K562 (cell line): ENCODE measurements around the gene MED29. TPM values are rescaled to one million over a fixed set of nuclear protein-coding genes. Genes with fewer than 3 reads are reported as not detected.
A peak's percentile ranks its signal among the peaks of the same experiment; 100 is the strongest.

Experiments
- CBX1 ChIP-seq: sonication (generic); IDR thresholded peaks from 2 replicates; pipeline ENCODE4 v1.6.1; 2016; ENCODE audit warnings: antibody characterized with exemption, low read depth, mild to moderate bottlenecking
- CEBPG ChIP-seq, 3 experiments: fragments of 200-800 bp in 1 of 3; sonication (Bioruptor generic) in 1 of 3; sonication (generic) in 1 of 3; formaldehyde crosslinking in 1 of 3; IDR thresholded peaks in 2 of 3; conservative IDR thresholded peaks in 1 of 3; 2 replicates each; pipeline versions ENCODE4 v1.6.1 to v1.8.0; 2016 to 2022; ENCODE audit warnings: missing compliant biosample characterization in 2 of 3, missing genetic modification characterization in 2 of 3, mild to moderate bottlenecking in 1 of 3, missing genetic modification reagents in 1 of 3
- CREBBP ChIP-seq: IDR thresholded peaks from one replicate; pipeline ENCODE4 v1.6.1; 2012; ENCODE audit warnings: low read depth, mild to moderate bottlenecking, control low read depth, inconsistent platforms, low read length
- ETS2 ChIP-seq: IDR thresholded peaks from 2 replicates; pipeline ENCODE4 v1.6.1; 2016; ENCODE audit warnings: borderline replicate concordance, missing genetic modification characterization, mild to moderate bottlenecking, moderate library complexity, missing compliant biosample characterization; ENCODE audit not compliant: poor library complexity, severe bottlenecking
- FOXJ3 ChIP-seq: sonication (generic); formaldehyde crosslinking; IDR thresholded peaks from 2 replicates; pipeline ENCODE4 v1.4.0; 2020; ENCODE audit warnings: mild to moderate bottlenecking, missing genetic modification reagents
- HDGF ChIP-seq: fragments of 450-650 bp; IDR thresholded peaks from 2 replicates; pipeline ENCODE4 v1.6.1; 2016
- NELFE ChIP-seq: IDR thresholded peaks from 2 replicates; pipeline ENCODE4 v1.6.1; 2011; ENCODE audit warnings: mild to moderate bottlenecking; ENCODE audit not compliant: insufficient read depth, insufficient read length
- POLR3G ChIP-seq: IDR thresholded peaks from 2 replicates; pipeline ENCODE4 v1.6.1; 2011; ENCODE audit not compliant: insufficient read length, insufficient replicate concordance; ENCODE audit errors: extremely low read depth
- PPARD ChIP-seq: fragments of 250-450 bp; sonication (Bioruptor Pico); IDR thresholded peaks from 2 replicates; pipeline ENCODE4 v1.8.0; 2022; ENCODE audit warnings: inconsistent platforms, mild to moderate bottlenecking, moderate library complexity
- TAL1 ChIP-seq: fragments of 450-650 bp; IDR thresholded peaks from 2 replicates; pipeline ENCODE4 v1.6.1; 2016; ENCODE audit warnings: mild to moderate bottlenecking
- ZBTB1 ChIP-seq: sonication (generic); formaldehyde crosslinking; IDR thresholded peaks from 2 replicates; pipeline ENCODE4 v1.8.1; 2023; ENCODE audit warnings: missing genetic modification reagents, low read depth, mild to moderate bottlenecking, borderline replicate concordance
- ZBTB17 ChIP-seq: fragments of 450-650 bp; formaldehyde crosslinking; IDR thresholded peaks from 2 replicates; pipeline ENCODE4 v1.4.0; 2020; ENCODE audit warnings: mild to moderate bottlenecking
- ZC3H4 ChIP-seq: sonication (generic); formaldehyde crosslinking; IDR thresholded peaks from 2 replicates; pipeline ENCODE4 v1.9.0; 2021; ENCODE audit warnings: missing genetic modification reagents, borderline replicate concordance
- ZKSCAN8 ChIP-seq: fragments of 200-800 bp; sonication (Bioruptor generic); IDR thresholded peaks from 2 replicates; pipeline ENCODE4 v1.6.1; 2016; ENCODE audit warnings: missing genetic modification characterization, missing compliant biosample characterization
- ZNF184 ChIP-seq: sonication (generic); formaldehyde crosslinking; IDR thresholded peaks from 2 replicates; pipeline ENCODE4 v1.5.0; 2020; ENCODE audit warnings: missing genetic modification reagents
- ZNF507 ChIP-seq: conservative IDR thresholded peaks from 2 replicates; pipeline ENCODE4 v1.6.1; 2017; ENCODE audit warnings: missing genetic modification characterization, missing compliant biosample characterization
- ZNF57 ChIP-seq: fragments of 450-650 bp; formaldehyde crosslinking; IDR thresholded peaks from 2 replicates; pipeline ENCODE4 v1.4.0; 2020; ENCODE audit warnings: mild to moderate bottlenecking, moderate library complexity
- ZNF76 ChIP-seq: fragments of 250-450 bp; sonication (Bioruptor Pico); IDR thresholded peaks from 2 replicates; pipeline ENCODE4 v1.4.0; 2020; ENCODE audit warnings: mild to moderate bottlenecking, moderate library complexity, borderline replicate concordance
- ZSCAN29 ChIP-seq: fragments of 450-650 bp; IDR thresholded peaks from 2 replicates; pipeline ENCODE4 v1.6.1; 2017
- polyA plus RNA-seq, 8 experiments: library from polyadenylated mRNA; depleted of rRNA in 4 of 8; stranded (reverse) in 5 of 8; unstranded in 3 of 8; fragments of >200 nt; fragmentation: Nextera tagmentation in 2 of 8; fragmentation: Illumina TruSeq in 1 of 8; extraction: Ambion mirVana in 2 of 8; extraction: Trizol in 1 of 8; gene quantifications; 2 replicates each; pipeline versions ENCODE4 v1.2.1 to v1.2.3, GENCODE V29; 2011 to 2014; ENCODE audit warnings: inconsistent platforms in 1 of 8, missing spikeins in 1 of 8
- total RNA-seq, 7 experiments: library from RNA; depleted of rRNA in 6 of 7; stranded (reverse); fragments of >200 nt in 6 of 7; fragmentation: Illumina TruSeq in 2 of 7; extraction: Trizol in 2 of 7; gene quantifications; 2 replicates each; pipeline versions ENCODE4 v1.2.1 to v1.2.3, GENCODE V29; 2011 to 2021; ENCODE audit warnings: low replicate concordance in 1 of 7
- TF ChIP-seq, protein P1 (sequence below): fragments of 450-650 bp; formaldehyde crosslinking; IDR thresholded peaks from 2 replicates; pipeline ENCODE4 v1.4.0; 2020; ENCODE audit warnings: mild to moderate bottlenecking
- TF ChIP-seq, protein P2 (sequence below): fragments of 450-650 bp; IDR thresholded peaks from 2 replicates; pipeline ENCODE4 v1.7.1; 2018; ENCODE audit warnings: mild to moderate bottlenecking, low read depth; ENCODE audit not compliant: partially characterized antibody
- TF ChIP-seq, protein P3 (sequence below): fragments of 250-450 bp; sonication (Bioruptor Pico); IDR thresholded peaks from 2 replicates; pipeline ENCODE4 v1.8.0; 2022; ENCODE audit warnings: inconsistent platforms, mild to moderate bottlenecking, moderate library complexity, borderline replicate concordance
- TF ChIP-seq, protein P4 (sequence below): sonication (generic); formaldehyde crosslinking; IDR thresholded peaks from 2 replicates; pipeline ENCODE4 v1.5.0; 2020; ENCODE audit warnings: missing genetic modification reagents

MED29 gene
- total and polyA plus RNA-seq, 9 of the 15 experiments (the other 6 are each of a cell fraction or from before 2014, with no cell fraction given): 1.8 to 22.6 (median 12.4) TPM

DNA sequence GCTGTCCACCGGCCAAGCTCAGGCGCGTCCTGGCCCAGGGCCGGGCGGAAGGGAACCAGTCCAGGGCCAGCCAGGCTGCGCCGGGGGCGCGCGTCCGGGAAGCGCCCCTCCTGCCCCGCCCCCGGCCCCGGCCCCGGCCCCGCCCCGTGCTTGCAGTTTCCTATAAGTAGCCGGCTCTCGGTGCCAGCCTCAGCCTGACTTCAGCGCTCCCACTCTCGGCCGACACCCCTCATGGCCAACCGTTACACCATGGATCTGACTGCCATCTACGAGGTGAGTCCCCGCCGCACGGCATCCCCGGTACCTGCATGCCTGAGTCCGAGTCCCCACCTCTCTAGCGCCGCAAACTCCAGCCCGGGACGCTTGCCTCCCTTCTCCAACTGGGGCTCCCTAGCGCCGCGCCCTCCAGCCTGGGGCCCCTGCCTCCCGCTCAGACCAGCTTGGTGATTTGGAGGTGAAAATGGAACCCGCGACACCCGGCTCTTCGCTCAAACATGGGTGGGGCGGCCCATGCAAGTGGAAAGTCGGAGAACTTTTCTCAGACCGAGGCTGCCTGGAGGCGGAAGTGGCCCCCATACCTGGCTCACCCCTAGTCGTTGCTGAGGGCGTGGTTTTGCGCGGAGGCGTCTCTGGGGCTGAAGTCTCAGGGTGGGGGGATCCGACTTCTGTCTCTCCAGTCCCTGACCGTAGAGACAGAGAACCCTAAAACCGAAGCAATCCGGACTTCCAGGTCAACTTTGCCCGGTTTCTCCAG is 15.7 kb downstream of the MED29 start, which contains the start of gene ZFP36 (continued):
- TF ChIP-seq ZNF76 (CRISPR knock-in tag) (no peak), POLR3G (no peak), CBX1 (peak; percentile 79; the same call in 1 of the 2 replicates), FOXJ3 (no peak), ETS2 (tag) (no peak), CEBPG (CRISPR knock-in tag; IDR thresholded peaks at IDR 0.05) (no peak), CEBPG (tag; conservative IDR thresholded peaks at IDR 0.05 in 1 of 2, IDR thresholded peaks at IDR 0.05 in 1 of 2) (no peak), ZSCAN29 (peak; percentile 96), ZNF184 (CRISPR knock-in tag) (no peak), ZC3H4 (0 out of 2 replicates have a peak, but pooled peaks have one; percentile 32), TAL1 (no peak), ZKSCAN8 (CRISPR knock-in tag) (peak; percentile 30; the same call in 1 of the 2 replicates), ZNF57 (CRISPR knock-in tag) (no peak), ZBTB17 (no peak), NELFE (no peak), ZBTB1 (CRISPR knock-in tag) (peak; percentile 45; the same call in 1 of the 2 replicates), CREBBP (no peak), ZNF507 (no peak), PPARD (no peak), HDGF (no peak)
- TF ChIP-seq, protein P1, sequence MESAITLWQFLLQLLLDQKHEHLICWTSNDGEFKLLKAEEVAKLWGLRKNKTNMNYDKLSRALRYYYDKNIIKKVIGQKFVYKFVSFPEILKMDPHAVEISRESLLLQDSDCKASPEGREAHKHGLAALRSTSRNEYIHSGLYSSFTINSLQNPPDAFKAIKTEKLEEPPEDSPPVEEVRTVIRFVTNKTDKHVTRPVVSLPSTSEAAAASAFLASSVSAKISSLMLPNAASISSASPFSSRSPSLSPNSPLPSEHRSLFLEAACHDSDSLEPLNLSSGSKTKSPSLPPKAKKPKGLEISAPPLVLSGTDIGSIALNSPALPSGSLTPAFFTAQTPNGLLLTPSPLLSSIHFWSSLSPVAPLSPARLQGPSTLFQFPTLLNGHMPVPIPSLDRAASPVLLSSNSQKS (CRISPR knock-in tag): no peak
- TF ChIP-seq, protein P2, sequence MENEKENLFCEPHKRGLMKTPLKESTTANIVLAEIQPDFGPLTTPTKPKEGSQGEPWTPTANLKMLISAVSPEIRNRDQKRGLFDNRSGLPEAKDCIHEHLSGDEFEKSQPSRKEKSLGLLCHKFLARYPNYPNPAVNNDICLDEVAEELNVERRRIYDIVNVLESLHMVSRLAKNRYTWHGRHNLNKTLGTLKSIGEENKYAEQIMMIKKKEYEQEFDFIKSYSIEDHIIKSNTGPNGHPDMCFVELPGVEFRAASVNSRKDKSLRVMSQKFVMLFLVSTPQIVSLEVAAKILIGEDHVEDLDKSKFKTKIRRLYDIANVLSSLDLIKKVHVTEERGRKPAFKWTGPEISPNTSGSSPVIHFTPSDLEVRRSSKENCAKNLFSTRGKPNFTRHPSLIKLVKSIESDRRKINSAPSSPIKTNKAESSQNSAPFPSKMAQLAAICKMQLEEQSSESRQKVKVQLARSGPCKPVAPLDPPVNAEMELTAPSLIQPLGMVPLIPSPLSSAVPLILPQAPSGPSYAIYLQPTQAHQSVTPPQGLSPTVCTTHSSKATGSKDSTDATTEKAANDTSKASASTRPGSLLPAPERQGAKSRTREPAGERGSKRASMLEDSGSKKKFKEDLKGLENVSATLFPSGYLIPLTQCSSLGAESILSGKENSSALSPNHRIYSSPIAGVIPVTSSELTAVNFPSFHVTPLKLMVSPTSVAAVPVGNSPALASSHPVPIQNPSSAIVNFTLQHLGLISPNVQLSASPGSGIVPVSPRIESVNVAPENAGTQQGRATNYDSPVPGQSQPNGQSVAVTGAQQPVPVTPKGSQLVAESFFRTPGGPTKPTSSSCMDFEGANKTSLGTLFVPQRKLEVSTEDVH: no peak
- TF ChIP-seq, protein P3, sequence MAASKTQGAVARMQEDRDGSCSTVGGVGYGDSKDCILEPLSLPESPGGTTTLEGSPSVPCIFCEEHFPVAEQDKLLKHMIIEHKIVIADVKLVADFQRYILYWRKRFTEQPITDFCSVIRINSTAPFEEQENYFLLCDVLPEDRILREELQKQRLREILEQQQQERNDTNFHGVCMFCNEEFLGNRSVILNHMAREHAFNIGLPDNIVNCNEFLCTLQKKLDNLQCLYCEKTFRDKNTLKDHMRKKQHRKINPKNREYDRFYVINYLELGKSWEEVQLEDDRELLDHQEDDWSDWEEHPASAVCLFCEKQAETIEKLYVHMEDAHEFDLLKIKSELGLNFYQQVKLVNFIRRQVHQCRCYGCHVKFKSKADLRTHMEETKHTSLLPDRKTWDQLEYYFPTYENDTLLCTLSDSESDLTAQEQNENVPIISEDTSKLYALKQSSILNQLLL (CRISPR knock-in tag): no peak
- TF ChIP-seq, protein P4, sequence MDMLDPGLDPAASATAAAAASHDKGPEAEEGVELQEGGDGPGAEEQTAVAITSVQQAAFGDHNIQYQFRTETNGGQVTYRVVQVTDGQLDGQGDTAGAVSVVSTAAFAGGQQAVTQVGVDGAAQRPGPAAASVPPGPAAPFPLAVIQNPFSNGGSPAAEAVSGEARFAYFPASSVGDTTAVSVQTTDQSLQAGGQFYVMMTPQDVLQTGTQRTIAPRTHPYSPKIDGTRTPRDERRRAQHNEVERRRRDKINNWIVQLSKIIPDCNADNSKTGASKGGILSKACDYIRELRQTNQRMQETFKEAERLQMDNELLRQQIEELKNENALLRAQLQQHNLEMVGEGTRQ (CRISPR knock-in tag): no peak
